Stimulated activated CD8-positive, alpha-beta memory T cell treated with anti-CD3 and anti-CD28 coated beads, Interleukin-7, amount 100 ng/mL, for 4 hours (primary cell): ENCODE measurements around the gene GGPS1.
A peak's percentile ranks its signal among the peaks of the same experiment; 100 is the strongest.
"Not testable (repeated sequence)": the region's sequence is repeated elsewhere in the genome, so short reads cannot be mapped to it uniquely, and the experiment has no call there.

ENCODE experiments used
- DNase-seq, 2 donors: peaks; one replicate each; pipeline ENCODE4 v3.0.0-alpha.2; 2020; ENCODE audit warnings: low read depth in 2 of 2

GGPS1 gene

DNA sequence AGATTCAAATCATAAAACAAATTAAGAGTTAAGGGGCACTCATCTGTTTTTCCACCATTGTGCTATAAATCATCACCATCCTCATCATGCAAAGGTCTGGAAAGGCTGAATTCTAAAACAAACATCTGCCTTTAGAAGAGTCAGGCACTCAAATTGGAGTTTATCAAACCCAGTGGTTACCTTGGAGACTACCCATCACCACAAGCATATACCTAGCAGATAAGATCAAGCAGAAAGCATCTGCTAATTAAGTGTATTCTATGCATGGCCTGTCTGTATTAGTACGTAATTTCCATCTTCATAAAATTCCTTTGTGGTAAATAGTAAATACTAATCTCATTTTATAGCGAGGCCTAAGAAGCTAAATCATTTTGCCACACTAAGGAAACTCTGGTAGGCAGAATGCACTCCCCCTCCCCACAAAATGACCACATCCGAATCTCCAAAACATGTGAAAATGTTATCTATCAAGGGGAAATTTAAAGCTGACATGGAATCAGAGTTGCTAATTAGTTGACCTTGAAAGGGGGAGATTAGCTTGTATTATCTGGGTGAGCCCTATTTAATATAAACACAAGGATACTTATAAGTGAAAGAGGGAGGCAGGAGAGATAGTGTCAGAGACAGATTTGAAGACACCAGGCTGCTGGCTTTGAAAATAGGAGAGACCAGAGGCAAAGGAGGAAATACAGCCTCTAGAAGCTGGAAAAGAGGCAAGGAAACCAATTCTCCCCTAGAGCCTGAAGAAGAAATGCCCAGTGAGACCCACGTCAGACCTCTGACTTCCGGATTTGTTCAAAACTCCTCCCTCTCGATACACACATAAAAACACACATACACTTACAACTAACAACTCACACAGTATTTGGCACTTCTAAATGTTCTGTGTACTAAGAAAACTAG is 23.6 kb upstream of the GGPS1 start:
- DNase-seq = peak in 1 of 2 donors; percentile 13

DNA sequence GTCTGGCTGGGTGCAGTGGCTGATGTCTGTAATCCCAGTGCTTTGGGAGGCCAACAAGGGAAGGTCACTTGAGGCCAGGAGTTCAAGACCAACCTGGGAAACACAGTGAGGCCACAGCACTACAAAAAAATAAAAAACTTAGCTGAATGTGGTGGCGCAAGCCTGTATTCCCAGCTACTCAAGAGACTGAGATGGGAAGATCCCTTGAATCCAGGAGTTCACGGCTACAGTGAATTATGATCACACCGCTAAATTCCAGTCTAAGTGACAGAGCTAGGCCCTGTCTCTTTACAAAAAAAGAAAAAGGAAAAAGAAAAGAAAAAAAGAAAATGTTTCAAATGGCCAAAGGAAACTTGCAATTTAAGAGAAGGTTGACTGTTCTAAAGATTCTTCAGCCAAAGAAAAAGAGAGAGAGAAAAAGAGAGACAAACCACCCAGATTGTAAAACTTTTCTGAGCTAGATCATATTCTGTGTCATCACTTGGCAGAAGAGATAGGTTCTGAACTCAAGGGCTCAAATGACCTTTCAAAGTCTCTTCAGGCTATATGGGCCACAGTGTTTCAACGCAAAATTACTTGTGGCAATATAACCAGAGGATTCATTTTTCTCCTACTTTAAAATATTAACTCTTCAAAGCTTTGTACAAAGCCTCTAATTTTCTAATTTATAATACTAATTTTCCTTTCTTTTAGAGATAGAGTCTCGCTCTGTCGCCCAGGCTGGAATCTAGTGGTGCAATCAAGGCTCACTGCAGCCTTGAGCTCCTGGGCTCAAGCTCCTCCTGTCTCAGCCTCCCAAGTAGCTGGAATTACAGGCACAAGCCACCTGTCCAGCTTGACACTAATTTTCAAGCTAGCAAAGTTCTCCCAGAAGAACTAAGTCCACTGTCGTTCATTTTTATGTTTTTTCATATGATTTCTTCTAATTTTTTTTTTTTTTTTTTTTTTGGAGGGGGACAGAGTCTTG is 20.9 kb upstream of the GGPS1 start:
- no peak for DNase-seq

DNA sequence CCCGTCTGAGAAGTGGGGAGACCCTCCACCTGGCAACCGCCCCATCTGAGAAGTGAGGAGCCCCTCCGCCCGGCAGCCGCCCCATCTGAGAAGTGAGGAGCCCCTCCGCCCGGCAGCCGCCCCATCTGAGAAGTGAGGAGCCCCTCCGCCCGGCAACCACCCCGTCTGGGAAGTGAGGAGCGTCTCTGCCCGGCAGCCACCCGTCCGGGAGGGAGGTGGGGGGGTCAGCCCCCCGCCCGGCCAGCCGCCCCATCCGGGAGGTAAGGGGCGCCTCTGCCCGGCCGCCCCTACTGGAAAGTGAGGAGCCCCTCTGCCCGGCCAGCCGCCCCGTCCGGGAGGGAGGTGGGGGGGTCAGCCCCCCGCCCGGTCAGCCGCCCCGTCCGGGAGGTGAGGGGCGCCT is 19.2 kb upstream of the GGPS1 start:
- DNase-seq = not testable (repeated sequence)

DNA sequence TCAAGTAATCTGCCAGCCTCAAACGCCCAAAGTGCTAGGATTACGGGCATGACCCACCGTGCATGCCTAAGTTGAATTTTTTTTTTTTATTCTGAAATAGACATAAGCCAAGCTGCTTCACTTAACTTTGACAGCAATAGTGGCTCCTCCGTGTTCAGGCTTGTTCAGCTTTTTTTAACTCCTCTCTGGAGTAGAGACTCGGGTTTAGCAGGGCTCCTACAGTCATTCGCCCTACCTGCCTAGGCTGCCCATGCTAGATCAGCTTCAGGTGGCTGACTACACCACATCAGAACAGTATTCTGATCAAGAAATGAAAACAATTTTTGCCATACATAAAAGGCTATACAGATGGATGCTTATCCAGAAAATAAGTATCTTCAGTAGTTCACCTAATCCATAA is 15.1 kb upstream of the GGPS1 start:
- no peak for DNase-seq

DNA sequence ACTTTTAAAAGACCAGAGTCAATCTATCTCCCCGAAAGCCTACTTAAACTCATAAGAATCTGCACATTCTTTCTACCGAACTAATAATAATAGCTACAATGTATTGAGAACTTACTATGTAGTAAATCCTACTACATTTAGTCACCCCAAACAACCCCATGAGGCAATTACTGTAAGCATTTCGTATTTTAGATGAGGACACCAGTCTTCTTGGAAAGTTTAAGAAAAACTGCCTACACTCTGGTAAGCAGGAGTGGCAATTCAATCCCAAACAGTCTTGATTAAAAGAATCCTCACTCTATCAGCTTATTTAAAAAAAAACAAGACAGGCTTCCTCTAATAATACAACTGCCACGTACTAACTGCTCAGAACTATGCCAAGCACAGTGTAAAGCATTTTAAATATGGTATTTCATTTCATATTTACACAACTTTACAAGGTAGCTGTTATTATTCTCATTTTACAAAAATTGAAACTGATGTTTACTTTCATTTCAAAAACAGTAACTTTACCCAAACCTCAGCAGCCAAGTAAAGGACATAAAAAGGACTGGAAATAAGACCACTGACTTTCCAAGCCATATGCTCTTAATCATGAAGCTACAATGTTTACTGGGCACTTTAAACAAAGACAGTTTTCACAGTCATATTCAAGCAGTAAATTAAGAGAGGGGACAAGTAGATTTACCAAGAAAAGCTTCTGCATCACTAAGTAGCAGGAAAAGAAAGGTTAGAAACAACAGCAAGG is 14.3 kb upstream of the GGPS1 start:
- DNase-seq = no peak

DNA sequence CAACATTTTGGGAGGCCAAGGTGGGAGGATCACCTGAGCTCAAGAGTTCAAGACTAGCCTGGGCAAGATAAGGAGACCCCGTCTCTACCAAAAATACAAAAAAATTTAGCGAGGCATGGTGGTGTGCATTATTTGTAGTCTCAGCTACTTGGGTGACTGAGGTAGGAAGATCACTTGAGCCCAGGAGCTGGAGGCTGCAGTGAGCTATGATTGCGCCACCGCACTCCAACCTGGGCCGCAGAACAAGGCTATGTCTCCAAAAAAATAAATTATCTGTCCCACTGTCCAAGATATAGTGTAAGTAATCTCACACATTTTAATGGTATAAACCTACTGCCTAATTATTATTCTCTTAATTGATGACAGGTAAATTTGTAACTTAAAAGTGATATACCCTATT is 13.2 kb upstream of the GGPS1 start:
- no peak for DNase-seq

DNA sequence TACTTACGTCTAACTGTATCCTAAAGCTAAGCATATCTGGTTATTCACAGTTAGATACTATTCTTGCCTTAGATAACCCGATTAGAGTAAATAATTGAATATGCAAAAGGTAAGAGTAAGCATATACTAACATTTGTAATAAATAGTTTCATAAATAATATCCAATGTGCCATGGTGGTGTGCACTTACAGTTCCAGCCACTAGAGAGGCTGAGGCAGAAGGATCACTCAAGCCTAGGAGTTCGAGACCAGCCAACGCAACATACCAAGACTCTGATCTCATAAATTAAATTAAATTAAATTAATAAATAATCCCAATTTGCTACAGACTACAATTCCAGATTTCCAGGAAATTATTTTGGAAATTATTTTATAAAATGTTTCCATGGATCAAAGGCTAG is 12.6 kb upstream of the GGPS1 start:
- DNase-seq = no peak

DNA sequence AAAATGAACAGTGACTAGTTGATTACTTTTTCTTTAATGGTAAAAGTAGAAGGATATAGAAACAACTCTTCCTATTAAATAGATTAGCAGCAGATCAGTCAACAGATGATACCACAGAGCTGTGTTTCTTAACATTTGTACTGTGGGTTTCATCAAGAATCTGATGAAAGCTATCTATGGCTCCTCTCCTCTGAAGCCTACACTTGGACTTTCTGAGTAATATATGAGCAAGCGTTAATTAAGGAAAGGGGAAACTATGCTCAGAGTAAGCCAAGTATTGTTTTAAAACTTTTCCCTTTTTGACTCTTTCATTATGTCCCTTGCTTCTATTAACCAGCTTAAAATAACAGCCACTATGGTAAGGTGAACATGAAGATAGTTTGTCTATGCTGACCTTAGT is 11.2 kb upstream of the GGPS1 start:
- DNase-seq = no peak

DNA sequence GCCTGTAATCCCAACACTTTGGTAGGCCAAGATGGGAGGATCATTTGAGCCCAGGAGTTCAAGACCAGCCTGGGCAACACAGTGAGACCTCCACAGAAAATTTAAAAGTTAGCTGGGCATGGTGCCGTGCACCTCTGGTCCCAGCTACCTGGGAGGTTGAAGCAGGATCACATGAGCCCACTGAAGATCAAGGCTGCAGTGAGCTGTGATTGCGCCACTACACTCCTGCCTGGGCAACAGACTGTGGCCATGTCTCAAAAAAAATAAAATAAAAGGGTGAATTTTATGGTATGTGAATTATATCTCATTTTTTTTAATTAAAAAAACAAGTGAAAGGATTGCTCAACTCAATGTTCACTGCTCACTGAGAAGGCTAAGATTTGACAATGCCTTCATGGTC is 9.1 kb upstream of the GGPS1 start:
- DNase-seq = no peak

DNA sequence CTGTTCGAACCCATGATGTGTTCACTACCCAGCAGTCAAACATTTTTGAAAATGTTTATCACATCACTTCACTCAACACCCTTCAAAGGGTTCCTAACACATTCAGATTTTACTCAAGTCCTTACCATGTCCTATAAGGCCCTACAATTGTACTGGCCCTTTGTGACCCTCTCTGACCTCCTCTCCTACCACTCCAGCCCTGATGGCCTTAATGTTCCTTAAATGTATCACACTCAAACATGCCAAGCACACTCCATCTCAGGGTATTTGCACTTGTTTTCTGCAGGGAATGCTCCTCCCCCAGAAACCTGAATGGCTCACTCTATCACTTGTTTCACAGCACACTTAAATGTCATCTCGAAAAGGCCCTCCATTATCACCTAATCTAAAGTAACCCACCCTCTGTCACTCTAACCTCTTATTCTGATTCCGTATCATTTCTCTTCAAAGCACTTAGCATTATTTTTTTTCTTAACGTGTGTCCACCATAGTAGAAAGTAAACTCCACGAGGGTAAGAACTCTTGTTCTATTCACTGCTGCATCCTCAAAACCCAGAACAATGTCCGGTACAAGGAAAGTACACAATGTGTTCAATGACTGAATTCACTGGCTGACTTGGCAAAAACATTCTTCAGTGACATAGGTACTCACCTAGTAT is 7.7 kb upstream of the GGPS1 start:
- DNase-seq = no peak

DNA sequence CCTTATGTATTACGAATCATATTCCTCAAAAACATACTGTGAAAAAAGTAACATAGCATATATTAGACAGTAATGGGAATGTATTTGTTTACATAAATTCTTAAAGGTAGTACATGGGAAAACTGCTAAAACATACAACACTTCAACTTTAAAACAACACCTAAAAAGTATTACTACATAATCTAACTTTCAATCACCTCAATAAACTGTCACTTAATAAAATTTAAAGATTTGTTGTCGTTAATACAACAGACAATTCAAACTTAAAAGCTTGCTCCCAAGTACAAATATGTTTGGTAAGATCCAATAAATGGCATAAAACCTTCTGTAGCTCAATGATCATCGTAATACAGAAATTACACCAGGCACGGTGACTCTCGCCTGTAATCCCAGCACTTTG is 4.1 kb upstream of the GGPS1 start:
- no peak for DNase-seq

DNA sequence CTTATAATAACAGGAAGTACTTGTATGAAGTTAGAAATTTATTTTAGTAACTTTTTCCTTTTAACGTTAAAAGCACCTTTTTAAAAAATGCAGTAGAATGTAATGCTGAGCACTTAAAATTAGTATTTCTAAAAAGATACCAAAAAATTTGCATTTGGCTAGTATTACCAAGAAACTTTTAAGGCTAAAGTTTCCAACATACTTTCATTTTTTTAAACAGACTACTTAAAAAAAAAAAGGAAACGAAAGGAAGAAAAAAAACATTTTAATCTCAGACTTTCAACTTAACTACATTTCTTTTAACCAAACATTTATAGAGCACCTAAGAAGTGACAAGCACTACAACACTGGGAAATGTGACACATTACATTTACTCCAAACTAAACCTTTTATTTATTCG is 3.2 kb upstream of the GGPS1 start:
- no peak for DNase-seq

DNA sequence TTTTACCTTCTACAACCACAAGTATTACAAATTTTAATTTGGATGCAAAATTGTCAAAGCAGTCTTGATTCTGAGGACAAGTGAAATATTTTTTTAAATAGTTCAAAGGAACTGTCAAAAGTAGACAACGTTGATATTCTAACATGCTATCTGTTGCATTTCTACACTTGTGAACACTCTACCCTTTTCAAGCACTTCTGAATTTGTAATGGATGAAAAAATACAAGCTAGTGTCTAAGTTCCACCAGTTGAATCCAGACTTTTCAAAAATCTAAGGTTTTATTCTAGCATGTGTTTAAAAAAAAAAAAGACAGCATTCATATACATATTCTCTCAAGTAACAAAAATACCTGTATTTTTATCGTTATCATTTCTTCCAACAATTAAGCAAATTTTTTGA is 2.5 kb upstream of the GGPS1 start:
- no peak for DNase-seq

DNA sequence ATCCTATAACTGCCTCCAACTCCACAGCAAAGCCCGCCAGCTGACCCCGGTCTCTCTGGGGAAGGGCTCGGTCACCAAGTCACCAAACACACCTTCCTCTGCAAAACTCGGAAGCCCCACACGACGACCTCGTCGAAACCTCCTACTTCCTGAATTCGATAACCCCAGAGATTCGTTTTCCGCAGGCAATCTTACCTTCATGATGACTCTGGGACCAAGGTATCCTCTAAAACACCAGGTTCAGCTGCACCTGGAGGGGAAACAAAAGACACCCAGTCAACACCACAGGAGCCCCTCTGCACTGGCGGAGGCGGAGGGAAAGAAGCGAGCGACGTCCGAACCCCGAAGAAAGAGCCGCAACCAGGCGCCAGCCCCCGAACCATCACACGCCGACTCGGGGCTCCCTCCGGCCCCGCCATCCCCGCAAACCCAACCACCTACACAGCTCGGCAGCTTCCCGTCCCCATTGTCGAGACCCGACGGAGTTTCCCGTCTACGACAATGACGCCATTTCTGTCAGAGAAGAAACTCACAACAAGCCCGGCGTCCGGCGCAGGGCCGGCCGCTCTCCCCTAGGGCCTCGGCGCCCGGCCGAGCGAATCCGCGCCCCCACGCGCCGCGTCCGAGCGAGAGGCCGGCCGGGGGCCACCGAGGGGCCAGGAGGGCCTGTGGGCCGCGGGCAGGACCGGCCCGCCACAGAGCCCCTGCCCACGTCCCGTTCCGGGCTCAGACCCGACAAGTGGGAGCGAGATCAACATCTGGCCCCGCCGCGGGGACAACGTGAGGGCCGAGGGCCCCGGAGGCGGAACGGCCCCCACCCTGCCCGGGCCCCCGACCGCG is 1.4 kb upstream of the GGPS1 start:
- DNase-seq = peak; percentile 29 to 54

DNA sequence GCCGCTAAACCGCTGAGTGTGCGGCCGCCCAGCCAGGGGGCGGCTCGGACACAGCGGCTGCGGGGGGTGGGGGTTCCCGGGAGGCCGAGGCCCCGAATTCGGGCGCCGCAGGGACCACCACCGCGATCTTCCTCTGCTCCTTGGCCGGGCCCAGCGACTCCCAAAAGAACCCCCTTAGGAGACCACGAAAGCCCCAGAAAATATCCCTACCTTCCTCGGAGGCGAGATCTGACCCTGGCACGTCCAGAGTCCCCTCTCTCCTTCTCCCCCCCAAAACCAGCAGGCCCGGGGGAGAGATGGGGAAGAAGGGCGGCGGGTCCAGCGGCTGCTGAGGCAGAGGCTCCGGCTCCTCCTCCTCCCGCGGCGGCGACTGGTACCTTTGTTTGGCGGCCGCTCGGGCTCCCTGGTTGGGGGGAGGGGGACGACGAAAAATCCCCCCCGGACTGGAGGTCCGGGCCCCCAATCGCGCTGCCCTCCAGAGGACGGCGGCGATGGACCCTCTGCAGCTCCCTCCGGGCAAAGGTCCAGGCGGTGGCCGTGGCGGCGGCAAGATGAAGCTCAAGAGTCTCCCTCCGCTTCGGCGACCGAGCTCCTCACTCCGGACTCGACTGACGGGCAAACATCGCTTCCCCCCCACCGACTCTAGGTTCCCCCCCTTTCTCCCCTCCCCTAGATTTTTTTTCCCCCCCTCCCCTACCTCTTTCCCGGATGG is 655 bp upstream of the GGPS1 start, which contains the start of gene ARID4B:
ARID4B (minus strand) TSS at position 621 of the 712 bp plus-strand sequence. CDS start 1,260 bp downstream, outside the sequence.
- DNase-seq = peak in 1 of 2 donors; percentile 55

DNA sequence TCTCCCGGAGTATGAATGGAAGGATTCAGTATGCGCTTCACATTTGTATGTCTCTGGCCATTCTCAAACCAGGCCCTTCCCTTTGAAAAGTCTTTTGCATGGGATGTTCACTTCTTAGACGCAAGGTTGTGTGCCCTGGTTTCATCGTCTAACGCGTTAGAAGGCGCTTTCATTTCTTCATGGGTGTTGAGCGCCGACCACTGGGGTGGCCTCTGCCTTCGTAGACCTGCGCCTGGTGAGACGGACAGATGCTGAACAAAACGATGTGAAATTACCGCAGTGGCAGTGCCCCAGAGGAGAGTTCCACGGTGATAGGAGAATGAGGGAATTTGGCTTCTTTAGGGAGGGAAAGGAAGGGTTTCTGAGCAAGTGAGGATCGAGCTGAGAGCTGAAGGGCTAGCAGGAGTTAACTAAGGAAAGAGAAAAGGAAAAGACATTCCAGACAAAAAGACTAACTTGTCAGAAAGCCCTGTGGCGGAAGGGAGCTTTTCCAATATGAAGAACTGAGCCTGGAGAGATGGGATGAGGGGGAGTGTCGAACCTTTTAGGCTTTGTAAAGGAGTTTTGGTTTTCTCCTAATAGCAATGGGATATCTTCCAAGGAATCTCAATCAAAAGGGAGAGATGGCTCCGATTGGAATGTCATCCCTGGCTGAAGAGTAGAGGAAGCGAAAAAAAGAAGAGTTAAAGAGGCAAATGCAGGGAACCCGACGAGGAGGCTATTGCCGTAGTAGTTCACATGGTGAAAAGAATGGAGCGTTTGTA is 951 bp downstream of the GGPS1 start:
- DNase-seq = peak in 1 of 2 donors; percentile 30

DNA sequence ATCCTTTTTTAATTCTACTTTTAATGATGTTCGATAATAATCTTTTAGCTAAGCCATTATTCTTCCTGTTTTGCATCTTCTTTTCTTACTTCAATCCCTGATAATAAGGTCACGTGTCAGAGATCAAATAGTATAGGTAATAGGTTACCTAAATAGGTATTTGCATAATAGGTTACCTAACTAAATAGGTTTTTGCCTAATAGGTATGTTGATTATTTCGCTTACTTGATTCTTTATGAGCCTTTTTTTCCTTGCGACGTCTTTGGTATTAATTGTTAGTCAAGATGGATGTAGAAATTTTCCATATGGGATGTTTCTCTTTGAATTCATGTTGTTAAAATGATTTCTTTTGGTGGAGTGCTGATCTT is 2.5 kb downstream of the GGPS1 start:
- DNase-seq = no peak

DNA sequence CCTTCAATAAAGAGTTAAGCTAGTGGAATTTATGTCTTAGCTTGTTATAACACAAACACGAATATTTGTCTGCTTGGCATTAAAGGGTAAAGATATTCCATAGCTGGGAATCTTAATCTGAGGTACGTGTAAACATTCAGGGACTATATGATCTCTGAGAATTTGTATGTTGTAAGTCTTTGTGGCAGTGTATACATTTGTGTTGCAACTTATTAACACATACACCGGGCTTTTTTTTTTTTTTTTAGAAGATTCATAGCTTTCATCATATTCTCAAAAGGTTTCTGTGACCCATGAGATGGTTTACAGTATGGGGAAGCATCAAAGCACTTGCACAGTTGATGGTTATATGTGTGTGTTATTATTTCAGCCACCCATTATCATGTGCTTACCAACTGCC is 3.0 kb downstream of the GGPS1 start:
- no peak for DNase-seq

DNA sequence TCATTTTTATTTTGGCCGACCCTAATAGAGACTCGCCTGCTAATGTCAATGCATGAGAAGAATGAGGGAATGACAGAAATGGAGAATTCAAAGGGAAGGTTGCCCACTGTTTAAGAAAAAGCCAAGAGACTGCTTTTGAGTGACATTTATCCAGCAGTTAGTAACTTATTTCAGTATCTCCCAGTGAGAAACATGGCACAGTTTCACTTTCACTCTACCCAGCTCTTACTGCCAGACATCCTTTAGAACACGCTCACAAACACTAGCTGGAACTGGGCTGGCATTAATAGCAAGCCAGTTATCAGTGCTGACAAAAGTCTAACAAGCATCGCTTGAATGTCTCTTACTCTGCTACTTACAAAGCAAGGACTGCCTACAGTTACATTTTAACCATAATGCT is 8.5 kb downstream of the GGPS1 start:
- no peak for DNase-seq
